ENCODE measurements around the gene ARHGAP33.

ARHGAP33 gene

GRCh38 chr19:35741203-35741515 is 34.2 kb upstream of the ARHGAP33 start:
- no peaks in the 10 kb centered on the region for H3F3A ChIP-seq (ENCODE audit: low read depth)
- 0 out of 2 replicates have a peak, but pooled peaks have one; percentile 27 for TF ChIP-seq CTCF (conservative IDR thresholded peaks at IDR 0.05; ENCODE audit: low read length)
- TF ChIP-seq EZH2phosphoT487 (IDR thresholded peaks at IDR 0.05; ENCODE audit: borderline replicate concordance) = no peak
- H3K9me3 ChIP-seq (ENCODE audit: insufficient read depth, low read depth, low read length) = no peaks in the 10 kb centered on the region
- H3K4me2 ChIP-seq (ENCODE audit: low read depth, low read length, poor library complexity, severe bottlenecking) = peak overlapping the region; percentile 74
- H3K79me2 ChIP-seq (ENCODE audit: insufficient read depth, low read length) = peaks cover 5% of the 10 kb centered on the region
- H3K4me1 ChIP-seq (ENCODE audit: insufficient read depth, low read length, poor library complexity, severe bottlenecking) = peaks cover 13% of the 10 kb centered on the region
- peaks cover 23% of the 10 kb centered on the region; the same call in 1 of the 2 replicates for H3K36me3 ChIP-seq (ENCODE audit: insufficient read depth, low read length)
- peak overlapping the region; percentile 96 for H2AFZ ChIP-seq (ENCODE audit: low read length)
- H4K20me1 ChIP-seq (ENCODE audit: insufficient read depth, low read length, poor library complexity, severe bottlenecking) = no peaks in the 10 kb centered on the region
- H3K4me3 ChIP-seq (ENCODE audit: low read length, poor library complexity, severe bottlenecking) = peak overlapping the region; percentile 79
- H3K27me3 ChIP-seq (ENCODE audit: insufficient read depth, low read length, poor library complexity, severe bottlenecking) = no peaks in the 10 kb centered on the region
- no peaks in the 10 kb centered on the region for H3K9me2 ChIP-seq (replicated peaks; ENCODE audit: low read depth, low read length)
- peak overlapping the region; percentile 55 for H3K9ac ChIP-seq (ENCODE audit: low read depth, low read length, poor library complexity, severe bottlenecking)

GRCh38 chr19:35742121-35742724 is 33.1 kb upstream of the ARHGAP33 start, which contains the start of gene IGFLR1:
Gene IGFLR1 (minus strand): TSS chr19:35742452. CDS start chr19:35741180, 1,272 bp downstream.
- H3K9ac ChIP-seq (ENCODE audit: low read depth, low read length, poor library complexity, severe bottlenecking) = peak within 1 kb of the TSS; percentile 55
- H3K4me2 ChIP-seq (ENCODE audit: low read depth, low read length, poor library complexity, severe bottlenecking) = peak within 1 kb of the TSS; percentile 74
- no peaks in the 10 kb centered on the region for H3K9me2 ChIP-seq (replicated peaks; ENCODE audit: low read depth, low read length)
- H3K4me3 ChIP-seq (ENCODE audit: low read length, poor library complexity, severe bottlenecking) = peak within 1 kb of the TSS; percentile 79
- no peaks in the 10 kb centered on the region for H4K20me1 ChIP-seq (ENCODE audit: insufficient read depth, low read length, poor library complexity, severe bottlenecking)
- H2AFZ ChIP-seq (ENCODE audit: low read length) = no peak within 1 kb of the TSS
- no peak for TF ChIP-seq EZH2phosphoT487 (IDR thresholded peaks at IDR 0.05; ENCODE audit: borderline replicate concordance)
- no peak for TF ChIP-seq CTCF (conservative IDR thresholded peaks at IDR 0.05; ENCODE audit: low read length)
- peaks cover 18% of the 10 kb centered on the region for H3K4me1 ChIP-seq (ENCODE audit: insufficient read depth, low read length, poor library complexity, severe bottlenecking)
- H3F3A ChIP-seq (ENCODE audit: low read depth) = no peaks in the 10 kb centered on the region
- H3K9me3 ChIP-seq (ENCODE audit: insufficient read depth, low read depth, low read length) = no peaks in the 10 kb centered on the region
- peaks cover 8% of the 10 kb centered on the region for H3K79me2 ChIP-seq (ENCODE audit: insufficient read depth, low read length)
- no peaks in the 10 kb centered on the region for H3K27me3 ChIP-seq (ENCODE audit: insufficient read depth, low read length, poor library complexity, severe bottlenecking)
- H3K36me3 ChIP-seq (ENCODE audit: insufficient read depth, low read length) = peaks cover 18% of the 10 kb centered on the region; the same call in 1 of the 2 replicates

- TF ChIP-seq CTCF (conservative IDR thresholded peaks at IDR 0.05; ENCODE audit: low read length) = no peak
- no peak for TF ChIP-seq EZH2phosphoT487 (IDR thresholded peaks at IDR 0.05; ENCODE audit: borderline replicate concordance)
- H3K4me1 ChIP-seq (ENCODE audit: insufficient read depth, low read length, poor library complexity, severe bottlenecking) = peaks cover 21% of the 10 kb centered on the region
- no peak overlapping the region for H2AFZ ChIP-seq (ENCODE audit: low read length)
- H3K4me3 ChIP-seq (ENCODE audit: low read length, poor library complexity, severe bottlenecking) = peak overlapping the region; percentile 85
- H4K20me1 ChIP-seq (ENCODE audit: insufficient read depth, low read length, poor library complexity, severe bottlenecking) = no peaks in the 10 kb centered on the region
- H3F3A ChIP-seq (ENCODE audit: low read depth) = no peaks in the 10 kb centered on the region
- peaks cover 2% of the 10 kb centered on the region; the same call in 1 of the 2 replicates for H3K36me3 ChIP-seq (ENCODE audit: insufficient read depth, low read length)
- no peak overlapping the region for H3K9ac ChIP-seq (ENCODE audit: low read depth, low read length, poor library complexity, severe bottlenecking)
- no peaks in the 10 kb centered on the region for H3K27me3 ChIP-seq (ENCODE audit: insufficient read depth, low read length, poor library complexity, severe bottlenecking)
- peak overlapping the region; percentile 72 for H3K4me2 ChIP-seq (ENCODE audit: low read depth, low read length, poor library complexity, severe bottlenecking)
- H3K9me2 ChIP-seq (replicated peaks; ENCODE audit: low read depth, low read length) = no peaks in the 10 kb centered on the region
- no peaks in the 10 kb centered on the region for H3K9me3 ChIP-seq (ENCODE audit: insufficient read depth, low read depth, low read length)
- peaks cover 12% of the 10 kb centered on the region for H3K79me2 ChIP-seq (ENCODE audit: insufficient read depth, low read length)
These were observed 31.5 kb upstream of the ARHGAP33 start for GRCh38 chr19:35743640-35744429.

Measured in Loucy (cell line).